Colonic mucosa (tissue), 4 donors: Measurements from ENCODE around the gene CELF1. TPM values are rescaled to one million over a fixed set of nuclear protein-coding genes. Genes with fewer than 3 reads are reported as not detected.

Source experiments
- DNase-seq: peaks from one replicate; pipeline ENCODE4 v3.0.0-alpha.2; 2020
- H3K27ac ChIP-seq: fragments of 200-600 bp; one replicate; pipeline ENCODE4 v1.8.0; 2021
- H3K27me3 ChIP-seq: fragments of 200-600 bp; one replicate; pipeline ENCODE4 v1.8.0; 2021
- H3K36me3 ChIP-seq: fragments of 200-600 bp; one replicate; pipeline ENCODE4 v1.8.0; 2021
- H3K4me1 ChIP-seq: fragments of 200-600 bp; one replicate; pipeline ENCODE4 v1.8.0; 2021; ENCODE audit warnings: mild to moderate bottlenecking
- H3K4me3 ChIP-seq: fragments of 200-600 bp; one replicate; pipeline ENCODE4 v1.8.0; 2021
- H3K9ac ChIP-seq, 2 donors: one replicate each; pipeline ENCODE4 v1.7.0; 2013; ENCODE audit warnings: control low read depth in 2 of 2, low read depth in 2 of 2, low read length in 2 of 2
- H3K9me3 ChIP-seq: fragments of 200-600 bp; one replicate; pipeline ENCODE4 v1.8.0; 2021
- CTCF ChIP-seq: fragments of 200-600 bp; IDR thresholded peaks from one replicate; pipeline ENCODE4 v1.8.0; 2022; ENCODE audit warnings: antibody characterized with exemption, mild to moderate bottlenecking
- intact Hi-C: fragments of 100-400 bp; cut with DNase I; formaldehyde crosslinking; loops from one replicate; pipeline ENCODE4 v1.14.1; 2022
- total RNA-seq, 2 donors: library from RNA; stranded (reverse); fragmentation: NEBNext Ultra II Directional in 1 of 2; extraction: Animal tissue kit (Norgen Biotek cat#: 25700) in 1 of 2; gene quantifications; one replicate each; pipeline ENCODE4 v1.2.1, GENCODE V29; 2021
- donor health status: healthy.
- donor health status: DM: no; HTN: no; CAD: no.
- donor health status: DM: no; HTN: no; CAD: no.

Gene CELF1
- total RNA-seq, 2 donors from 2014 or later: 76.1 to 96.8 TPM

DNA sequence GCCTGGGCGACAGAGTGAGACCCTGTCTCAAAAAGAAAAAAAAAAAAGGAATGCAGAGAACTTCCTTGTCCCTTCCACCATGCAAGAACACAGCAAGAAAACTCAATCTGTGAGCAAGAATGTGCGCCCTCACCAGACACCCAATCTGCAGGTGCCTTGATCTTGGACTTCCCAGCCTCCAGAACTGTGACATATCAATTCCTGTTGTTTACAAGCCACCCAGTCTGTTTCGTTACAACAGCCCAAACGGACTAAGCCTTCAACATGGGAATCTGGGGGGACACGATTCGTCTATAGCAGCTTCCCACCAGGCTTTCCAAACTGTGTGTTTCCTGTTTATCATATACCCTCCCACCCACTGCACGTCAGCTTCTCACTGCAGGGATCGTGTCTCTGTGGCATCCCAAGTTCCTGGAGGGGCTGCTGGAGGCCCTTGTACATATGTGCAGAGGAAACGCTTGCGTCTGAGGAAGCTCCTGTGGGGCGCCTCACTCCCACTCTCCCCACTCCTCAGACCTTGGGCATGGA is 115.7 kb downstream of the CELF1 start:
- Histone ChIP-seq H3K9ac (no peak overlapping the region), H3K27me3 (no peaks in the 10 kb centered on the region), H3K4me3 (no peak overlapping the region), H3K4me1 (no peaks in the 10 kb centered on the region), H3K9me3 (no peaks in the 10 kb centered on the region), H3K36me3 (no peaks in the 10 kb centered on the region), H3K27ac (no peak overlapping the region)
- no peak for TF ChIP-seq CTCF
- intact Hi-C loops: no loop called here
- no peak for DNase-seq

GRCh38 chr11:47436726-47437125 is 116.2 kb downstream of the CELF1 start:
- Histone ChIP-seq H3K36me3 (no peaks in the 10 kb centered on the region), H3K9me3 (no peaks in the 10 kb centered on the region), H3K27me3 (no peaks in the 10 kb centered on the region), H3K9ac (no peak overlapping the region), H3K4me3 (no peak overlapping the region), H3K27ac (no peak overlapping the region), H3K4me1 (no peaks in the 10 kb centered on the region)
- intact Hi-C loops: no loop called here
- no peak for TF ChIP-seq CTCF
- DNase-seq: no peak

DNA sequence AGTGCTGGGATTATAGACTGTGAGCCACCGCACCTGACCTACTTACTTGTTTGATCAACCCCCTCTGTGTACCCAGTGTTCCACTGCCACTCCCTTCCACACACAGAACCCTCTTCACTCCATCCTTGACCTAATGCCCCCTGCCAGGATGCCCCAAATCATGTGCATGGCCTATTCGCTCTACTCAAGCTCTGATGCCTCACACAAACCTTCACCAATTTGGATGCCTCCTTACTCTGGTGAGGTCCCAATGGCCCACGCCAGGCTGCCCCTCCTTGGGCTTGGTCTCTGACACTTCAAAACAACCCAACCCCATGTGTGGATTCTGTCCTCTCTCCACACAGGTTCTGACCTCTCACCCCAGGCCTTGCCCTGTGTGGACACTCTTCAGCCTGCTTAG is 117.2 kb downstream of the CELF1 start:
- no peak overlapping the region for H3K4me3 ChIP-seq
- H3K27ac ChIP-seq: no peak overlapping the region
- H3K27me3 ChIP-seq: no peaks in the 10 kb centered on the region
- no peak overlapping the region for H3K9ac ChIP-seq
- H3K9me3 ChIP-seq: no peaks in the 10 kb centered on the region
- TF ChIP-seq CTCF: no peak
- no peaks in the 10 kb centered on the region for H3K36me3 ChIP-seq
- no peaks in the 10 kb centered on the region for H3K4me1 ChIP-seq
- intact Hi-C loops: no loop called here
- DNase-seq: no peak

DNA sequence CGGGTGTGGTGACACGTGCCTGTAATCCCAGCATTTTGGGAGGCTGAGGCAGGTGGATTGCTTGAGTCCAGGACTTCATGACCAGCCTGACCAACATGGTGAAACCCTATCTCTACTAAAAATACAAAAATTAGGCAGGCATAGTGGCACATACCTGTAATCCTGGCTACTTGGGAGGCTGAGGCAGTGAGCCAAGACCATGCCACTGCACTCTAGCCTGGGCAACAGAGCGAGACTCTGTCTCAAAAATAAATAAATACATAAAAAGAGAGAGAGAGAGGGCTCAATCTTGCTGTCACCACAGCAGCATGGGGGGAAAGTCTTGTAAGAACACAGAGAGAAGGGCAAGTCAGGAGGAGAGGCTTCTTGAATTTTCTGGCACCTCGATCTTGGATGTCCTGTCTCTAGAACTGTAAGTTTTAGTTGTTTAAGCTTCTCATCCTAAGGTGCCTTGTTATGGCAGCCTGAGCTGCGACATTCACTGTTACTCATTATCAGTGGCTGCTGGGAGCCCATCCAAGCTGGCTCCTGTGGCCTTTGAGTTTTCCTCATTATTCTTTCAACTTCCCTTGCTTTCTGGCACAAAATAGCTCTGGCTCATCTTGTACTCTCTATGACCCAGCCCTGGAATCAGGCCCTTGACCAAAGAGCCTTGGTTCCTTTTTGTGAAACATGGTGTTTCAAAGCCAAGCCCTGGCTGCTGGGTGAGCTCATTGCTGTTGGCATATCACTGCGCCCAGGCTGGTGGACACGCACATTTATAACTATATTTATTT is 118.7 kb downstream of the CELF1 start:
- no peaks in the 10 kb centered on the region for H3K4me1 ChIP-seq
- DNase-seq: no peak
- intact Hi-C loops: no loop called here
- no peak overlapping the region for H3K27ac ChIP-seq
- no peak overlapping the region for H3K9ac ChIP-seq
- no peaks in the 10 kb centered on the region for H3K36me3 ChIP-seq
- H3K4me3 ChIP-seq: no peak overlapping the region
- H3K9me3 ChIP-seq: no peaks in the 10 kb centered on the region
- no peaks in the 10 kb centered on the region for H3K27me3 ChIP-seq
- TF ChIP-seq CTCF: no peak

GRCh38 chr11:47433157-47433556 is 119.8 kb downstream of the CELF1 start:
- intact Hi-C loops: no loop called here
- Histone ChIP-seq H3K9ac (no peak overlapping the region), H3K27me3 (no peaks in the 10 kb centered on the region), H3K4me1 (no peaks in the 10 kb centered on the region), H3K36me3 (no peaks in the 10 kb centered on the region), H3K4me3 (no peak overlapping the region), H3K27ac (no peak overlapping the region), H3K9me3 (no peaks in the 10 kb centered on the region)
- no peak for TF ChIP-seq CTCF
- no peak for DNase-seq
